HepG2 (cell line): Measurements from ENCODE around the gene NELL1.
A peak's percentile ranks its signal among the peaks of the same experiment; 100 is the strongest.

ENCODE experiments used
- CHCHD3 ChIP-seq: sonication (generic); formaldehyde crosslinking; IDR thresholded peaks from 2 replicates; pipeline ENCODE4 v1.8.0; 2022; ENCODE audit warnings: mild to moderate bottlenecking, missing genetic modification reagents, moderate library complexity
- FOXK1 ChIP-seq: sonication (generic); formaldehyde crosslinking; IDR thresholded peaks from 2 replicates; pipeline ENCODE4 v1.4.0; 2020; ENCODE audit warnings: low read depth, missing genetic modification reagents, borderline replicate concordance
- GABPA ChIP-seq, 2 experiments: IDR thresholded peaks; 2 replicates each; pipeline ENCODE4 v1.6.1; 2011 to 2016; ENCODE audit warnings: low read depth in 2 of 2, low read length in 1 of 2, missing biosample characterization in 1 of 2, missing genetic modification characterization in 1 of 2
- MAZ ChIP-seq, 2 experiments: sonication (generic) in 1 of 2; formaldehyde crosslinking in 1 of 2; IDR thresholded peaks; 2 replicates each; pipeline versions ENCODE4 v1.5.0 to v1.6.1; 2012 to 2020; ENCODE audit warnings: low read depth in 2 of 2, mild to moderate bottlenecking in 2 of 2, borderline replicate concordance in 1 of 2, improper control_type of control experiment in 1 of 2, low read length in 1 of 2, missing genetic modification reagents in 1 of 2, moderate library complexity in 1 of 2
- SMC3 ChIP-seq: IDR thresholded peaks from 2 replicates; pipeline ENCODE4 v1.6.1; 2011; ENCODE audit warnings: low read length, improper control_type of control experiment
- TFAP4 ChIP-seq: sonication (generic); IDR thresholded peaks from 2 replicates; pipeline ENCODE4 v1.6.1; 2016; ENCODE audit warnings: low read depth, borderline replicate concordance
- ZGPAT ChIP-seq: IDR thresholded peaks from 2 replicates; pipeline ENCODE4 v1.6.1; 2016; ENCODE audit warnings: mild to moderate bottlenecking
- ZNF709 ChIP-seq: sonication (generic); formaldehyde crosslinking; IDR thresholded peaks from 2 replicates; pipeline ENCODE4 v1.5.0; 2020; ENCODE audit warnings: mild to moderate bottlenecking, missing genetic modification reagents

GRCh38 chr11:20634044-20634443 lies 35.3 kb upstream of the NELL1 start:
- 0 out of 2 replicates have a peak, but pooled peaks have one; percentile 2 for TF ChIP-seq SMC3
- TF ChIP-seq TFAP4 = no peak
- no peak for TF ChIP-seq ZNF709 (CRISPR knock-in tag)
- no peak for TF ChIP-seq CHCHD3 (CRISPR knock-in tag)
- TF ChIP-seq ZGPAT (CRISPR knock-in tag) = no peak
- no peak for TF ChIP-seq FOXK1
- TF ChIP-seq GABPA (IDR thresholded peaks at IDR 0.05; ENCODE audit: low read depth, low read length) = no peak
- no peak for TF ChIP-seq GABPA (CRISPR knock-in tag; IDR thresholded peaks at IDR 0.05; ENCODE audit: low read depth)
- no peak for TF ChIP-seq MAZ (IDR thresholded peaks at IDR 0.05; ENCODE audit: borderline replicate concordance, low read depth, low read length)
- no peak for TF ChIP-seq MAZ (CRISPR knock-in tag; IDR thresholded peaks at IDR 0.05; ENCODE audit: low read depth)
